HepG2 (cell line): ENCODE data around the gene NOP56. TPM values are rescaled to one million over a fixed set of nuclear protein-coding genes. Genes with fewer than 3 reads are reported as not detected.

Experiments used
- ESRRA ChIP-seq: sonication (generic); formaldehyde crosslinking; IDR thresholded peaks from 2 replicates; pipeline ENCODE4 v1.5.1; 2020; ENCODE audit warnings: mild to moderate bottlenecking, low read depth, missing genetic modification reagents
- HMG20A ChIP-seq: IDR thresholded peaks from 2 replicates; pipeline ENCODE4 v1.6.1; 2016; ENCODE audit warnings: borderline replicate concordance
- KLF11 ChIP-seq: IDR thresholded peaks from 2 replicates; pipeline ENCODE4 v1.6.1; 2016; ENCODE audit warnings: missing compliant biosample characterization
- KLF9 ChIP-seq: IDR thresholded peaks from 2 replicates; pipeline ENCODE4 v1.6.1; 2016; ENCODE audit warnings: low read depth
- MYPOP ChIP-seq: sonication (generic); formaldehyde crosslinking; IDR thresholded peaks from 2 replicates; pipeline ENCODE4 v1.8.1; 2023; ENCODE audit warnings: mild to moderate bottlenecking, moderate library complexity, missing genetic modification reagents
- NFAT5 ChIP-seq: sonication (generic); formaldehyde crosslinking; IDR thresholded peaks from 2 replicates; pipeline ENCODE4 v1.4.0; 2020; ENCODE audit warnings: missing genetic modification reagents
- NFIB ChIP-seq: sonication (generic); formaldehyde crosslinking; IDR thresholded peaks from 2 replicates; pipeline ENCODE4 v1.9.0; 2021; ENCODE audit warnings: missing genetic modification reagents, mild to moderate bottlenecking, borderline replicate concordance
- PPARG ChIP-seq: conservative IDR thresholded peaks from 2 replicates; pipeline ENCODE4 v1.6.1; 2016; ENCODE audit warnings: missing biosample characterization, missing genetic modification reagents
- RXRA ChIP-seq: sonication (generic); formaldehyde crosslinking; IDR thresholded peaks from 2 replicates; pipeline ENCODE4 v1.5.1; 2020; ENCODE audit warnings: missing genetic modification reagents
- ZBTB43 ChIP-seq: sonication (generic); formaldehyde crosslinking; conservative IDR thresholded peaks from 2 replicates; pipeline ENCODE4 v1.4.0; 2020; ENCODE audit warnings: missing genetic modification reagents
- ZNF430 ChIP-seq: sonication (generic); formaldehyde crosslinking; IDR thresholded peaks from 2 replicates; pipeline ENCODE4 v1.9.0; 2021; ENCODE audit warnings: mild to moderate bottlenecking, missing genetic modification reagents
- ZNF639 ChIP-seq: conservative IDR thresholded peaks from 2 replicates; pipeline ENCODE4 v1.6.1; 2018; ENCODE audit warnings: missing genetic modification reagents
- ZNF652 ChIP-seq: IDR thresholded peaks from 2 replicates; pipeline ENCODE4 v1.6.1; 2016; ENCODE audit warnings: low read depth, borderline replicate concordance
- ZSCAN20 ChIP-seq: sonication (generic); formaldehyde crosslinking; IDR thresholded peaks from 2 replicates; pipeline ENCODE4 v1.4.0; 2020; ENCODE audit warnings: missing genetic modification reagents, mild to moderate bottlenecking, borderline replicate concordance
- ZSCAN21 ChIP-seq: sonication (generic); formaldehyde crosslinking; IDR thresholded peaks from 2 replicates; pipeline ENCODE4 v1.8.0; 2022; ENCODE audit warnings: mild to moderate bottlenecking, missing genetic modification reagents, moderate library complexity, borderline replicate concordance
- ZSCAN9 ChIP-seq: IDR thresholded peaks from 2 replicates; pipeline ENCODE4 v1.6.1; 2016; ENCODE audit warnings: borderline replicate concordance
- ZUFSP ChIP-seq: sonication (generic); formaldehyde crosslinking; IDR thresholded peaks from 2 replicates; pipeline ENCODE4 v1.9.0; 2021; ENCODE audit warnings: missing genetic modification reagents, mild to moderate bottlenecking, borderline replicate concordance
- polyA plus RNA-seq, 8 experiments: library from polyadenylated mRNA; depleted of rRNA in 3 of 8; stranded (reverse) in 7 of 8; unstranded in 1 of 8; fragments of >200 nt; fragmentation: Illumina TruSeq in 4 of 8; extraction: Trizol in 4 of 8; gene quantifications; 2 replicates each; pipeline versions ENCODE4 v1.2.1 to v1.2.3, GENCODE V29; 2011 to 2016; ENCODE audit warnings: low read depth in 4 of 8, missing spikeins in 1 of 8, mixed read lengths in 1 of 8; ENCODE audit not compliant: insufficient read depth in 1 of 8
- total RNA-seq, 5 experiments: library from RNA; depleted of rRNA; stranded (reverse); fragments of >200 nt; fragmentation: Illumina TruSeq; extraction: Trizol; gene quantifications; 2 replicates each; pipeline ENCODE4 v1.2.3, GENCODE V29; 2016; ENCODE audit warnings: low read depth in 1 of 5

The NOP56 gene
- total and polyA plus RNA-seq, 2 of the 13 experiments (the other 11 are each of a cell fraction or from before 2014, with no cell fraction given), result 369 to 1,116 TPM

GRCh38 chr20:2651772-2652723 is at the start of gene NOP56 (continued):
- TF ChIP-seq ZNF639, result peak; percentile 37; the same call in 1 of the 2 replicates
- peak; percentile 73; the same call in 1 of the 2 replicates for TF ChIP-seq ESRRA (CRISPR knock-in tag)
- peak; percentile 66 for TF ChIP-seq KLF11 (CRISPR knock-in tag)
- peak; percentile 97 for TF ChIP-seq MYPOP (CRISPR knock-in tag)
- TF ChIP-seq ZSCAN21 (CRISPR knock-in tag), result peak; percentile 97; the same call in 1 of the 2 replicates
- no peak for TF ChIP-seq ZUFSP
- 0 out of 2 replicates have a peak, but pooled peaks have one; percentile 51 for TF ChIP-seq NFAT5
- TF ChIP-seq ZBTB43, result peak; percentile 82; the same call in 1 of the 2 replicates
- 0 out of 2 replicates have a peak, but pooled peaks have one; percentile 5 for TF ChIP-seq HMG20A (CRISPR knock-in tag)
- peak; percentile 86 for TF ChIP-seq ZSCAN9
- TF ChIP-seq RXRA, result peak; percentile 65
- peak; percentile 11 for TF ChIP-seq ZNF430
- peak; percentile 35 for TF ChIP-seq PPARG (CRISPR knock-in tag)
- TF ChIP-seq KLF9 (CRISPR knock-in tag), result no peak
- TF ChIP-seq ZSCAN20 (CRISPR knock-in tag), result peak; percentile 89; the same call in 1 of the 2 replicates
- no peak for TF ChIP-seq ZNF652 (CRISPR knock-in tag)
- no peak for TF ChIP-seq NFIB
